ENCODE data around the gene MAN2B2.

GRCh38 chr4:6639137-6639680 is 64.2 kb downstream of the MAN2B2 start:
- TF ChIP-seq CTCF (IDR thresholded peaks at IDR 0.05) (no peak), POLR2A (IDR thresholded peaks at IDR 0.05; ENCODE audit: low read depth) (no peak), POLR2AphosphoS5 (IDR thresholded peaks at IDR 0.05) (no peak)
